ENCODE results near the gene FYN.

- TF ChIP-seq, protein P1, sequence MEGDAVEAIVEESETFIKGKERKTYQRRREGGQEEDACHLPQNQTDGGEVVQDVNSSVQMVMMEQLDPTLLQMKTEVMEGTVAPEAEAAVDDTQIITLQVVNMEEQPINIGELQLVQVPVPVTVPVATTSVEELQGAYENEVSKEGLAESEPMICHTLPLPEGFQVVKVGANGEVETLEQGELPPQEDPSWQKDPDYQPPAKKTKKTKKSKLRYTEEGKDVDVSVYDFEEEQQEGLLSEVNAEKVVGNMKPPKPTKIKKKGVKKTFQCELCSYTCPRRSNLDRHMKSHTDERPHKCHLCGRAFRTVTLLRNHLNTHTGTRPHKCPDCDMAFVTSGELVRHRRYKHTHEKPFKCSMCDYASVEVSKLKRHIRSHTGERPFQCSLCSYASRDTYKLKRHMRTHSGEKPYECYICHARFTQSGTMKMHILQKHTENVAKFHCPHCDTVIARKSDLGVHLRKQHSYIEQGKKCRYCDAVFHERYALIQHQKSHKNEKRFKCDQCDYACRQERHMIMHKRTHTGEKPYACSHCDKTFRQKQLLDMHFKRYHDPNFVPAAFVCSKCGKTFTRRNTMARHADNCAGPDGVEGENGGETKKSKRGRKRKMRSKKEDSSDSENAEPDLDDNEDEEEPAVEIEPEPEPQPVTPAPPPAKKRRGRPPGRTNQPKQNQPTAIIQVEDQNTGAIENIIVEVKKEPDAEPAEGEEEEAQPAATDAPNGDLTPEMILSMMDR (IDR thresholded peaks at IDR 0.05) = no peak
- no peak for TF ChIP-seq POLR2A (IDR thresholded peaks at IDR 0.05)
Observed at GRCh38 chr6:111845441-111845871, 27.8 kb downstream of the FYN start.
